Kasumi-1 (cell line): Measurements from ENCODE around the gene TOX4.

ENCODE experiments used
- DNase-seq, 2 experiments: peaks; one replicate each; lab custom pipeline; 2025; lab: John Stamatoyannopoulos, UW

Gene TOX4

GRCh38 chr14:21501568-21501967 is 24.6 kb downstream of the TOX4 start:
- DNase-seq, result no peak

- DNase-seq, result no peak
These were observed 26.4 kb downstream of the TOX4 start for GRCh38 chr14:21503376-21503775.

GRCh38 chr14:21505012-21505553 is 28.1 kb downstream of the TOX4 start:
- no peak for DNase-seq

- DNase-seq, result no peak
These were observed 29.6 kb downstream of the TOX4 start for GRCh38 chr14:21506557-21506956.

GRCh38 chr14:21509432-21510143 is 32.6 kb downstream of the TOX4 start:
- DNase-seq, result no peak

GRCh38 chr14:21510735-21511657 is 34.0 kb downstream of the TOX4 start, which contains the start of gene METTL3:
METTL3 (minus strand) TSS chr14:21511340; CDS start chr14:21511223, 117 bp downstream.
- DNase-seq, result peak; percentile 98

DNA sequence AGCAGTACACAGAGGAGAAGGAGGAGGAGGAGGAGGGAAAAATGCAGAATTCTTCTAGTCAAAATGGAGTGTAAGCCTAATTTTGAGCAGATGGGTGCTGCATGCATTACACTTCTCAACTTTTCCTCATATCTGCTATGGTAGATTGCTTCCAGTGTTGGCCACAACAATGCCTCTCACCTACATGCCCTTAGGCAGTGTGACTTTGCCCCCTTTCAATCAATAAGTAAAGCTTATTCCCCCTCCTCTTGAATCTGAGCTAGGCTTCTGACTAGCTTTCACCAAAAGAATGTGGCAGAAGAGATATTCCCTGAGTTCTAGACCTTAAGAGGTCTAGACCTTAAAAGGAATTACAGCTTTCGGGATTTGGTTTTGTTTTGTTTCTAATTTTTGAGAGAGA is 37.3 kb downstream of the TOX4 start:
- DNase-seq, result no peak

DNA sequence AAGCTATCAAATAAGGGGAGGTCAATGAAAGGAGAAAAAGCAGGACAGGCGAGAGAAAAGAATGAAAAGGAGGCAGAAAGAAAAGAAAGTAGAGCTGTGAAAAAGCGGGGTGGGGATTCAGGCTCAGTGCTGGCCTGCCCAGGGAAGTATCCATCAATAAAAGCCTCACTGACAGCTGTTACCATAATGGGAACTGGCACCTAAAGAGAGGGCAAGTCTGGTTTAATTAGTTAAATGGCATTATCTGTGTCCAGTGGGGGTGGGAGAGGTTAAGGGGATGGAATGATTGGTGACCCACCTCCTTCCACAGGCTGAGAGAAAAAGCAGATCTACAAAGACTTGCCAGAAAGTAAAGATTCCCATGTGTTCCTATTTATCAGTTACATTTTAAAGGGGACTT is 41.7 kb downstream of the TOX4 start:
- no peak for DNase-seq

- DNase-seq, result no peak
These were observed 43.8 kb downstream of the TOX4 start for GRCh38 chr14:21520767-21521166.

- DNase-seq, result no peak
These were observed 44.5 kb downstream of the TOX4 start for GRCh38 chr14:21521501-21521900.

GRCh38 chr14:21523203-21523602 is 46.2 kb downstream of the TOX4 start:
- DNase-seq, result no peak

DNA sequence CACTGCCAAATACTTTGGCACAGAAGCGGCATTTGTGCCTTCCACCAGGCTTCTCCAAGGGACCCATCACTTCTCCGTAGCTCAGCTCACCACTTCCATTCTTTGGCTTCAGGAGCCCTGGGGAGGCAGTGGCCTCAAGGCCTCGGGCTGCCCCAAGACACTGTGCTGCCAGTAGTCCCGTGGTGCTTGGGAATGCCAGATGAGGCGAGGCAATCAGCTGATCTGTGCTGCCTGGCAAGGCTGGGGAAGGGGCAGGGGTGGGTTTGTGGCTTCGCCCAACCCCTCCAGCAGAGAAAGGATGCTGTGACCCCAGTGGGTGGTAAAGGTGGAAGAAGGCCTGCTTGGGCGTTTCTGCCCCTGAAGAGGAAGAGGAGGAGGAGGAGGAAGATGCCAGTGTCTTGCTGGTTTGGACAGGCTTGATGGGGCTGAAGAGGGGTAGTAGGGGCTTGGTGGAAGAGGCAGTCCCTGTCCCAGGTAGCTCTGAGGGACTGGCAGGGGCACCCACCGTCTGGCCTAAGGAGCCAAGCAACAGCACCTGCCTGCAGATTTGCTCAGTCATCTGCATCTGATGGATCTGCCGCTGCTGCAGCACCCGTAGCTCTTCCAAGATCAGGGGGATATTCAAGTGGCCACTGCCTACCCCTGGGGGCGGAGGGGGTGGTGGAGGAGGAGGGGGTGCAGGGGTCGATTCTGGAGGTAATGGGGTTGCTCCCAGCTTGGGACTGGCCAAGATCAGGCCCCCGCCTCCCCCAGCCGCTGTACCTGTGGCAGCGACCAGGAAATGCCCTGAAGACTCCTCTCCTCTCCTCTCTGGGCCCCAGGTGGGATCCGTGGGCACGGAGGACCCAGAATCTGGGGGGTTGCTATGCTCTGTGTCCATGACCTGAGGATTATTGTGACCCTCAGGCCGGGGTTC is 47.8 kb downstream of the TOX4 start:
- no peak for DNase-seq

- DNase-seq, result no peak
These were observed 48.6 kb downstream of the TOX4 start for GRCh38 chr14:21525571-21525961.

GRCh38 chr14:21525962-21526671 is 49.1 kb downstream of the TOX4 start, which contains the start of gene SALL2:
SALL2 (minus strand) TSS chr14:21526346; CDS start chr14:21526127, 219 bp downstream.
- DNase-seq, result peak; percentile 6 to 13

DNA sequence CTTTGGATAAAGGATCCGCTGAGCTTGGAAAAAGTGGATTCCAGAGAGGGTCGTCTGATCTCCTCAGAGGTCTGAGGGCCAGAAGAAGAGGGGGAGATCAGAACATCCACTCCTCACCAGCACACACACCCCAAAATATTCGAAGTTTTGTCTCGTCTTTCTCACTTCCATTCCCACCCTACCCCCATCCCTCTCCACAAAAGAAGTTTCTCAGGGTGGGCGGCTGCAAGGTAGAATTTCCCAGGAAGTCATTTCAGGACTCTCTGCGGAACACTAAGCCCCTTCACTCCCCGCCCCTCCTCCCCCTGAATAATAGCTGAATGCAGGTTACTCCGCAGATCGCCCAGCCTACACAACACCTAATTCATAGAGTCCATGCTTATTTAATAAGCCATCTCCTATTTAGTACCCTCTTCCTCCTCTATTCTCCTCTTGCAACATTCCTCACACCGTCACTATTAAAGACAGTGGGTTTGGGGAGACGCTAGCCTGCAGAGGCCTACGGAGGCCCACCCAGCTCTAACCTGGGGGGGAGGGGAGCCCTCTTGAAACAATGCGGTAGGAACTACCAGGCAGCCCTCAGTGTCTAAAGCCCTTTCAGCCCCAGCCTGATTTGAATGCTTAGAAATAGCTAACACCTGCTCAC is 49.8 kb downstream of the TOX4 start:
- no peak for DNase-seq

GRCh38 chr14:21527318-21527679 is 50.3 kb downstream of the TOX4 start:
- no peak for DNase-seq

- no peak for DNase-seq
These were observed 51.7 kb downstream of the TOX4 start for GRCh38 chr14:21528381-21529348.

GRCh38 chr14:21529515-21529914 is 52.5 kb downstream of the TOX4 start:
- no peak for DNase-seq

GRCh38 chr14:21533294-21533693 is 56.3 kb downstream of the TOX4 start:
- no peak for DNase-seq
